ENCODE results near the gene MRNIP.

GRCh38 chr5:179796877-179797608 is 61.6 kb downstream of the MRNIP start:
- TF ChIP-seq POLR2AphosphoS5 (IDR thresholded peaks at IDR 0.05) (peak in 1 of 3 donors; percentile 41), POLR2A (IDR thresholded peaks at IDR 0.05) (no peak)
